Measurements from ENCODE around the gene ZNF565.
"Not testable (repeated sequence)": the region's sequence is repeated elsewhere in the genome, so short reads cannot be mapped to it uniquely, and the experiment has no call there.

ZNF565 gene

GRCh38 chr19:36150586-36150985 is 63.9 kb downstream of the ZNF565 start:
- DNase-seq (ENCODE audit: low read depth), result no peak

GRCh38 chr19:36149673-36150406 is 64.6 kb downstream of the ZNF565 start:
- no peak for DNase-seq (ENCODE audit: low read depth)

GRCh38 chr19:36144624-36145023 is 69.8 kb downstream of the ZNF565 start:
- no peak for DNase-seq (ENCODE audit: low read depth)

- DNase-seq (ENCODE audit: low read depth), result no peak
Measured at GRCh38 chr19:36142496-36142895, 72.0 kb downstream of the ZNF565 start.

- no peak for DNase-seq (ENCODE audit: low read depth)
Measured at GRCh38 chr19:36142046-36142445, 72.4 kb downstream of the ZNF565 start.

GRCh38 chr19:36141039-36141927 is 73.2 kb downstream of the ZNF565 start:
- peak; percentile 88 for DNase-seq (ENCODE audit: low read depth)

GRCh38 chr19:36140304-36141038 is 74.0 kb downstream of the ZNF565 start:
- peak; percentile 79 for DNase-seq (ENCODE audit: low read depth)

- DNase-seq (ENCODE audit: low read depth), result peak; percentile 95
Measured at GRCh38 chr19:36139473-36140303, 74.8 kb downstream of the ZNF565 start, which contains the start of gene CAPNS1. Gene CAPNS1, plus strand, starts transcription at chr19:36140066. Its CDS starts 946 bp downstream, at chr19:36141012.

- DNase-seq (ENCODE audit: low read depth), result no peak
Measured at GRCh38 chr19:36139120-36139472, 75.4 kb downstream of the ZNF565 start.

- peak; percentile 64 for DNase-seq (ENCODE audit: low read depth)
Measured at GRCh38 chr19:36136964-36137686, 77.3 kb downstream of the ZNF565 start.

- DNase-seq (ENCODE audit: low read depth), result not testable (repeated sequence)
Measured at GRCh38 chr19:36134867-36135266, 79.6 kb downstream of the ZNF565 start.

Measured in ELR (cell line).